ENCODE results near the gene SCAPER. TPM values are rescaled to one million over a fixed set of nuclear protein-coding genes. Genes with fewer than 3 reads are reported as not detected.

The SCAPER gene
- total RNA-seq, 4 donors from 2014 or later = 23.5 to 27.7 (median 24.2) TPM

DNA sequence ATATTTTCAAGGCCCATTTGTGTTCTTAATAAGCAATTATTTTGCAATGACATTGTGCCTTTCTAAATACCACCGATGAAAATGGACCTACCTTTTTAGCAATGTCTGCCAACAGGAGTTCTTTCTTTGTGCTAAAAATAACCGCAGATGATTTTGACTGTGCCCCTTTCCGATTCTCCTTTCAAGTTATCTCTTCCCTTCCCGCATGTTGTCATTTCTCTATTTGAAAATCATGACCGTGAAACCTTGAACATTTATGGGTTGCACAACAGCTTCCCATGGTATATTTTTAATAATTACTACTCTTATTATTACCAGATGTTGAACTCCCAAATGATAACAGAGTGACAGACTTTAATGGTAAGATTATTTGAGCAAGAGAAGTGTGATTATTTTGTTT is 583.5 kb downstream of the SCAPER start:
- TF ChIP-seq, protein P1, sequence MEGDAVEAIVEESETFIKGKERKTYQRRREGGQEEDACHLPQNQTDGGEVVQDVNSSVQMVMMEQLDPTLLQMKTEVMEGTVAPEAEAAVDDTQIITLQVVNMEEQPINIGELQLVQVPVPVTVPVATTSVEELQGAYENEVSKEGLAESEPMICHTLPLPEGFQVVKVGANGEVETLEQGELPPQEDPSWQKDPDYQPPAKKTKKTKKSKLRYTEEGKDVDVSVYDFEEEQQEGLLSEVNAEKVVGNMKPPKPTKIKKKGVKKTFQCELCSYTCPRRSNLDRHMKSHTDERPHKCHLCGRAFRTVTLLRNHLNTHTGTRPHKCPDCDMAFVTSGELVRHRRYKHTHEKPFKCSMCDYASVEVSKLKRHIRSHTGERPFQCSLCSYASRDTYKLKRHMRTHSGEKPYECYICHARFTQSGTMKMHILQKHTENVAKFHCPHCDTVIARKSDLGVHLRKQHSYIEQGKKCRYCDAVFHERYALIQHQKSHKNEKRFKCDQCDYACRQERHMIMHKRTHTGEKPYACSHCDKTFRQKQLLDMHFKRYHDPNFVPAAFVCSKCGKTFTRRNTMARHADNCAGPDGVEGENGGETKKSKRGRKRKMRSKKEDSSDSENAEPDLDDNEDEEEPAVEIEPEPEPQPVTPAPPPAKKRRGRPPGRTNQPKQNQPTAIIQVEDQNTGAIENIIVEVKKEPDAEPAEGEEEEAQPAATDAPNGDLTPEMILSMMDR (IDR thresholded peaks at IDR 0.05; ENCODE audit: low read depth) = no peak

DNA sequence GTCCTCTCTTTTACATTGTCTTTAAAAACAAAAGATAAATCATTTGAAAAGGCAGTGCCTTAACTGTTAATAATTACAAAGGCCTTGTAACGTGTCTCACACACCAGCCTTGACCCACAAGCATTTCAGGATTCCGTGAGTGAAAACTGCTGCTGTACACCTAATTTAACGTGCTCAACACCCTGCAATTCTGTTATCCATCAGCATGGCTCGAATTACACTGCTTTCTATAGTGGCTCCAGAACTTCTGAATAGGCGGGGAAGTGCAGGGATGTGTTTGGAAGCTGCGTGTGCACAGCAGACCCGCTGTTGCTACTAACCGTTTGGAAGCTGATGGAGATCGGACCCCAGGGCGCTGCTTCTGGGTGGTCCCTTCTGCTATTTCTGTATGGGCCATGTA is 584.0 kb downstream of the SCAPER start:
- TF ChIP-seq, protein P1 (IDR thresholded peaks at IDR 0.05; ENCODE audit: low read depth) = no peak

DNA sequence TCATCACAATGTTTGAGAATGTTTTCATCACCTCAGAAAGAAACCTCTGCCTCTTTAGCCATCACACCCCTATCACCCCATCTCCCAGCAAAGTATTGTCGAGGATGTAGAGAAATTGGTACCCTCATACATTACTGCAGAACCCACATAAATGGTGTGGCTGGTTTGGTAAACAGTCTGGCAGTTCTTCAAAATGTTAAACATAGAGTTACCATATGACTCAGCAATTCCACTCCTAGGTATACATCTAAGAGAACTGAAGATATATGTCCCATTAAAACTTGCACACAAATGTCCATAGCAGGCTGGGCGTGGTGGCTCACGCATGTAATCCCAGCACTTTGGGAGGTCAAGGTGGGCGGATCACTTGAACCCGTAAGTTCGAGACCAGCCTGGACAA is 585.1 kb downstream of the SCAPER start:
- TF ChIP-seq, protein P1 (IDR thresholded peaks at IDR 0.05; ENCODE audit: low read depth) = no peak

DNA sequence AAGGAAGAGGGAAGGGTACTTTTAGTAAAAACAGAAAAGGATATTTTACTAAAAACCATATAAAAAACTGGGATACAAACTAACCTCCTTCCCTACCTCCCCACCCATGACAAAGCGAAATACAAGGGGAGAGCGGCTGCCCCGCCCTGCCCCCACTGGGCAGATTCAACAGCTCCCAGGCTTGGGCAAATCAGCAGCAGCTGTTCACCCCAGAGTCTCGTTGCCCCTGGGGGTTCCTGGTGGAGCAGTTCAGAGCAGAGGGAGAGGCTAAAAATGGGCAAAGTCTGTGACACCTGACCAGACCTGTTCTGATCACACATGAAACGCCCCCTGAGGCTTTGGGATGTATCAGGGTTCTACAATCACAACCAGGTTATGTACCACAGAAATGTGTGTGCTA is 591.4 kb downstream of the SCAPER start:
- TF ChIP-seq, protein P1 (IDR thresholded peaks at IDR 0.05; ENCODE audit: low read depth) = no peak

DNA sequence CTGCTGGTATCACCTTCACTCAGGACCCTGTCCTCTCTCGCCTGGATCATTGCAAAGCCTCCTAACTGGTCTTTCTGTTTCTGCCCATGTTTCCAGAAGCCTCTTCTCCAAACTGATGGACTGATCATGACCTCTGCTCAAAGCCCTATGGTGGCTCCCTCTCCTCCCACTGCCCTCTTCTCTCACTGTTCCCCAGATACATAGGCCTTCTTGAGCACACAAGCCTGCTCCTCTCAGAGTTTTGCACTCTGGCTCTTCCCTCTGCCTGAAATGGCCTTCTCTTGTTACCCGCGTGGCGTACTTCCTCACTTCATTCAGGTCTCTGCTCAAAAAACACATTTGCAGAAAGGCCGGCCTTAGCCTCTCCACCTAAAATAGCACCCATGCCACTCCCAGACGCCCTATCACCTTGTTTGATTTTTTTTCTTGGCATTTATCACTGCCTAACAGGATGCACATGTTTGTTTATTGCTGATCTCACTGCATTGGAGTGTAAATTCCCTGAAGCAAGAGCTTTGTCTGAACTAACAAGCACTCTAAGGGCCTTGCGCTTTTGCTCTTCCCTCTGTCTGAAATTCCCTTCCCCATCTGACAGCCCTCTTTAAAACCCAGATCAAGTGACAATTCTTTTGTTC is 592.5 kb downstream of the SCAPER start:
- TF ChIP-seq, protein P1 (IDR thresholded peaks at IDR 0.05; ENCODE audit: low read depth) = no peak

DNA sequence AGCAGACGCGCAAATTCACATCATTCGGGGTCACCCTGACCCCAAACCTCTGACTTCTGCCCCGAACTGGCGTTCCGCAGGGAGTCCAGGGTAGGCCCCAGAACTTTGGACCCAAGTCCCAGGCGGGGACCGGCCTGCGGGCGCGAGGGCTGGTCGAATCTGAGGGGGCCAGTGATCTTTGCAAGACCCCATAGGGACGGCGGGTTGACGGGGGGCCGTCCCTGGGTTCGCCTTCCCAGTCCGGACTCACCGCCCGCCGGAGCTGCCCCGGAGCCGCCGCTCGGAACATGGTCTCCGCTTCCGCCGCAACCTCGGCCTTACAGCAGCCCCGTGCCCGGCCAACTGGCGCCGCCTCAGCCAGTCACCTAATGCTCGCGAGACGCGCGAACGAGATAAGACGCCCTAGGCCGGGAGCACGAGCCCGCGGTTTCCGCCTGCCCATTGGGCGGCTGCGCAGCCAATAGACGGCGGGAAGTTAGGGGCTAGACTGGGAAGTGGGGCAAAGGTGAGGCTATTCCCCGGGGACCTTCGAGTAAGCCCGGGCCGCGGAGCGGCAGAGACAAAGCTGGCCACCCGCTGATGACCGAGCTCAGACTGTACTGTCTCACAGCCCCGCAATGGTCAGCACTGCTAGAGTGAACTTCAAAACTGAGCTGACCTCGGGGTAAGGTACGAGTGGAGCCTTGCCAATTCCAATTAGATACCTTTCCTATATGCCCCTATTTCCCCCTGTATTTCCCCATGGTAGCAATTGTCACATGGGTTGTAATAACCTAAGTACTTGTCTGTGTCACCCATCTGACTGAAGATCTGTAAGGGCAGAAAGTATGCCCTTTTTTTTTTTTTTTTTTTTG is 593.8 kb downstream of the SCAPER start, which contains the start of gene ETFA:
Gene ETFA, minus strand, starts transcription at position 370 of the 854 bp plus-strand sequence. Its CDS starts 81 bp downstream, at position 289.
- TF ChIP-seq, protein P1 (IDR thresholded peaks at IDR 0.05; ENCODE audit: low read depth) = no peak

DNA sequence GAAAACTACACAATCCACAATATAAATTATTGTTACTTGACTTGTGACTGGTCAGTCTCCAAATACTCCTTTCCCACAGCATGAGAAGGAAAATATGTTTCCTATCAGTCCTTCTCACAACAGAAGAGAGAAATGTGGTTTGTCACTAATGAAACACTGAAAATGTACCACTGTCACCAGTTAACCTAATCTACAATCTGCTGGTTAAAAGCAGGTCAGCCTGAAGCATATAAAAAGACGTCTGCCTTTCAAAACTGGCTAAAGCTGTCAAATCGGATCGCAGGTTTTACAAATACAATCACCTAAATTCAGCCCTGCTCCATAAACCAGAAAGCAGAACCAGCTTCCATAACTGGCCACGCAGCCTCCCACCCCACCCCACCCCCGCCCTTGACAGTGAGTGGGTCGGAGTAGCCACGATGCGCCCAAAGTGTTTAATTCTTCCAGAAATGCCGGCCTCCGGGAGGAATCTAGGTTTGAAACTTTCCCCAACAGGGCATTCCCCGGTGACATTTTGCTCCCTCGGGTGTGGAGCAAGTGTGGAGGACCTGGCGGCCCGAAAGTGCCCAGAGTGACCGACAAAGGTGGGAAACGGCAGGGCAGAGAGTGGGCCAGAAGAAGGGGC is 594.6 kb downstream of the SCAPER start:
- TF ChIP-seq, protein P1 (IDR thresholded peaks at IDR 0.05; ENCODE audit: low read depth) = no peak
